NCI-H146 treated with DMSO at 0.1 percent for 48 hours (cell line): ENCODE measurements around the gene MAGI2.
"Not testable (repeated sequence)": the region's sequence is repeated elsewhere in the genome, so short reads cannot be mapped to it uniquely, and the experiment has no call there.

Experiments used
- DNase-seq: peaks from one replicate; lab custom pipeline; 2025; ENCODE audit not compliant: unreplicated experiment; lab: John Stamatoyannopoulos, UW

The MAGI2 gene

DNA sequence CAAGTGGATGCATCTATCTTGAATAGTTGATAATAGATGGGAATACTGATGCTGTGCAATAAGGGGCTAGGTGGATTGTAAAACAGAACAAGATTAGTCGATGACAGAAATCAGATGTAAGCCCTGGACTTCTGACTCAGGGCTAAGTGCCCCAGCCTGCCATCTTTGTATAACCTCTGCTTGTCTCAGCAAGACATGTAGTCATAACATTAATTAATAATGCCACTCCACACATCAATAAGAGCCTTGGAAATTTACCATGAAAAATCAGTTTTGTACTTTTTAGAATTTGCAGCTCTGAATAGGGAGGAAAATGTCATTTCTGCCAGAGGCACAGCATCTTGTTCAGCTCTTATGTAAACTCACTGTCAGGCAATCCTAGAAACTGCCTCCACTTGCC lies 1125.7 kb downstream of the MAGI2 start:
- DNase-seq = no peak

DNA sequence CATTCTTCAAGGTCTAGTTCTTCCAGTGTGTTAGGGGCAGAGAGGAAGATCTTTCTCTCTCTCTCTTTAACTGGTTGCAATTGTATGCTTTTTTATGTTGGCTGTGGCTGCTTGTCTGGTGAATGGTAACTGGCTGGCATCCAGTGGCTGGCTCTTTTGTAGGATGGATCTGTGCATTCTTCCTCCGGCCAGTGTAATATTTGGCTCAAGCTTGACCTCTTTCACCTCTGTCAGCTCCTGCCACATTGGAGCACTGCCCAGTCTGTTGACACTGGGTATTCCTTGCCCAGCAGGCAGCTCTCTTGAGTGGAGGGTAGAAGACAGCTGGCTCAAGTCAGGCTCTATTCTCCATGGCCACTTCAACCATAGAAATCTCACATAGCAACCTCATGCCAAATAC lies 1126.6 kb downstream of the MAGI2 start:
- DNase-seq = no peak

DNA sequence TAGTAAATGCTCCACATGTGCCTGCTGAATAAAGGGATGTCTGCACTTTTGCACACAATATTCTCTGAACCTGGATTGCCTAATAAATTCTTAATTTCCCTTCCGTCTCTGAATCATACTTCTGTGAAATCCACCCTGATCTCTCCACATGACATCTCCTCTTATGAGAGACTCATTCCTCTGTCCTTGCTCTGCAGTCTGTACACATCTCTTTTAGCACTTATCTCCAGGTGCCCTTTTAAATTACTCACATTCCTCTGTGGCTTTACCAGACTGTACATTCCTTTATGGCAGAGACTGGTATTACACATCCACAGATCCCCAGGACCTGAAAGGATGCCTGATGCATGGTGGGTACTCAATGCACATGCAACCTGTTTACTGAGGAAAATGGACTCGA lies 1127.3 kb downstream of the MAGI2 start:
- no peak for DNase-seq

DNA sequence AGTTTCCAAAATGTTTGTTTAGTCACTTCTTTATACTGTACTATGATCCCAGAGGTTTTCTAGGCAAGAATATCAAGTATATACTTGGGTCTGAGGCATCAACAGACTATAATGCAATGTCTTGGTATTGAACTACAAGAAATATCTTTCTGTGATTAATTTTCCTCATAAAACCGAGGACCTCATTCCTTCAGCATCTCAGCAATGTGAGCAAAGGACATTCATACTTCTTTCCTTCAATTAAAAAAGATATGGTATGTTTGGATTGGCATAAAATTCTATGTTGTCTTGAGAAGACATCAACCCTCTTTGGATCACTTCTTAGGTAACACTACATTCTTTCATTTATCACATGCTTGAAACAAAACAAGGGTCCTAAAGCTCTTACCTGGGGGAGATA lies 1130.3 kb downstream of the MAGI2 start:
- DNase-seq = no peak

DNA sequence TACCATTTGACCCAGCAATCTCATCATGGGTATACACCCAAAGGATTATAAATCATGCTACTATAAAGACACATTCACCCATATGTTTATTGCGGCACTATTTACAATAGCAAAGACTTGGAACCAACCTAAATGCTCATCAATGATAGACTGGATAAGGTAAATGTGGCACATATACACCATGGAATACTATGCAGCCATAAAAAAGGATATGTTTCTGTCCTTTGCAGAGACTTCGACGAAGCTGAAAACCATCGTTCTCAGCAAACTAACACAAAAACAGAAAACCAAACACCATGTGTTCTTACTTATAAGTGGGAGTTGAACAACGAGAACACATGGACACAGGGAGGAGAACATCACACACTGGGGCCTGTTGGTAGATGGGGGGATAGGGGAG lies 1131.2 kb downstream of the MAGI2 start:
- DNase-seq = not testable (repeated sequence)

DNA sequence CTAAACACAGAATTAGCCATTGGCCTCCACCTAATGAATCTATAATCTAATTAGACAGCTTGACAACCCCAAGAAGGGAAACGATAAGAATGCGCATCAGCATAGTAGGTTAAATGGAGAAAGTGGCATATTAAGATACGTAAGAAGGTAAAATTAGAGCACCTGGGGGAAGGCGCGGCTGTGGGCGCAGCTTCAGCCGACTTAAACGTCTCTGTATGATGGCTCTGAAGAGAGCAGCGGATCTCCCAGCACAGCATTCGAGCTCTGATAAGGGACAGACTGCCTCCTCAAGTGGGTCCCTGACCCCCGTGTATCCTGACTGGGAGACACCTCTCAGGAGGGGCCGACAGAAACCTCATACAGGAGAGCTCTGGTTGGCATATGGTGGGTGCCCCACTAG lies 1136.1 kb downstream of the MAGI2 start:
- no peak for DNase-seq

DNA sequence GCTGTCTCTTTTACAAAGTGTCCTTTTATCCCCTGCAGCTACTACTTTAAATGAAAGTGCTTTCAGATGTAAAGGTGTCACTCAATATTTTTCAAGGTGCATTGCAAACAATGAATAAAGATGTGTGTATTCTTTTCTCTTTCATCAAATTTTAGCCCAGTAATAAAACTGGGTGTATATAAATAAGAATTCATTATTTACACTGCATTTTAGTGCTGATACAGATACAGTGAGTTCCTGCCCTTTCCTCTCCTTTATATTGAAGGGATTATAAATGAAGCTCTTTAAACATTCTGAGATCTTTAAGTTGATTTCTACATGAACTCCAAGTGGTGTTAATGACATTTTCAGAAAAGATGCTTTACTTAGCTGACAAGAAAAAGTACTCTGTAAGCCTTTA lies 1137.4 kb downstream of the MAGI2 start:
- no peak for DNase-seq

DNA sequence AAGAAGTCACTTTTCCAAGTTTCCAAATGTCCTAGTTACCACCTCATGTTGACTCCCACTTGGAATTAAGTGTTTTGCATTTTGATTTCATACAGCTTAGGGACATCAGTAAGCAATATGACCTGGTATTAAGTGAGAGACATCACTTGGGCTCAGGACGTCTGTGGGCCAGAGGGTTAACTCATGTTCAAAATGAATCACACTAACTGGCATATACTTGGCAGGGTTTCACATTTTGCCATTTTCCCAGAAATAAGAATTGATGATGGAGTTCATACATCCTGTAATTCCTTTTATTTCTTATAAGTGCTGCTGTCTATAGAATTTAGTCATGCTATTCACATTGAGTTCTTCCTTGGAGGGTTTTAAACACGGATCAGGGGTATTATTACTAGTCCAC lies 1138.3 kb downstream of the MAGI2 start:
- no peak for DNase-seq

DNA sequence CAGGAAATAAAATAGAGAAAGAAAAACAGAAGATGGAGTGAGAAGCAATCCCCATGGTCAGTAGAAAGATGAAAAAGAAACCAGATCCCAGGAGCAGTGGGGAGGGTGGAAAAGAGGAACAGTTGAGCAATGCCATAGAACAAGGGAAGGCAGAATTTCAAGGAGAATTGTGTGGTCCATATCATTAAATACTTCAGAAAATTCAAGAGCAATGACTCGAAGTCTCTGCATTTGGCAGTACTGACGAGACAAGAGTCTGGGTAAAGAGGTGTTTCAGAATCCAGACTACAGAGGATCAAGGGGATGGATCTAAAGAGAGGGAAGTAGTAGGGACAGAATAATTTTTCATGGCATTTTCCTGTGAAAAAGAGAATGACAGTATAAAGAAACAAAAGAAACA lies 1142.3 kb downstream of the MAGI2 start:
- DNase-seq = no peak

DNA sequence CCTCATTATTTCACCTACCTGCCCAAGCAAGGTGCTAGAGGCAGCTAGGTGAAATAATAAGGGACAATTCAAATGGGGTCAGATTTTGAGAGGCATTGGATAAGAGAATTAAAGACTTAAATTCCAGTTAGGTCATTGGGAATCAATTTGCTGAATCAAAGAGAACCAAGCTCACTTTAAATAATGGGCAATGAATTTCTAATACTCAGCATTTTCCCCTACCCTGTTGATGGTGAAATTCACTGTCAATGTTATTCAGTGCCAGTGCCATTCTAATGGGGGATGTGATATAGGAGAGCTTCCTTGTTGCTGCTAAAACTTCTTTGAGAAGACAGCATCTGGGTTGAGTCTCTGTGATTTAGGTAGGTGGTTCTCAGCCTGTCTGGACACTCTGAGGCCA lies 1145.6 kb downstream of the MAGI2 start:
- no peak for DNase-seq

DNA sequence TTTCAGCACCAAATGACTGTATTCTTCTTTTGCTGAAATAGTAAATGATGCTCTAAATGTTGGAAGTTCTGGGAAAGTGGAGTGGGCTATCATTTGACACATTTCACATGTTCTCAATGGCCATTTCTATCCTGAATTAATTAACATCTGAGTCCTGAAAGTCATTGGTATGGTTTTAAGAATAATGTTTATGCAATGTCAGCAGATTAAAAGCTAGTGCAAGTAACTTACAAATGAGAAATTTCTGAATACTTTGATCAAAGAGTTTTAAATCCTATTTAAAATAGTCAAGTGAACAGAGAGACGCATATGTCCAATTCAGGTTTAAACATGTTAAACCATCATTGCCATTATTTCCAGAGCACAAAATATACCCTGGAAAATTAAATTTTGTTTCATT lies 1146.8 kb downstream of the MAGI2 start:
- DNase-seq = no peak

DNA sequence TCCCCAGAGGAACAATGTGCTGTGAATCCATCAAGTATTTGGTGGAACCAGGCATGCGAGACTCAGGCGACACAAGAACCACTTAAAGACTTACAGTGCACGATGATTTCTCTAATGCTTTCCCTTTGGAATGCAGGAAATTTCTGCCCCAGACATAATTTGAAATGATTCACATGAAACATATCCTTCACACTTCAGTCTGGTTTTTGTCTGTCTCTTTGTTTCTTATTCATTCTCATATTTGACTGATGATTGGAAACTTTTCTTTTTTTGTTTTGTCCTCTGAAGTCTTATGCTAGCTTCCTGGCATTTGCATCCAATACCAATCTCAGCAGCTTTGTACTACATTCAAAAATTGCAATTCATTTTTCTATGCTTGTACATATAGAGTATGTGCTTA lies 1152.1 kb downstream of the MAGI2 start:
- DNase-seq = no peak

DNA sequence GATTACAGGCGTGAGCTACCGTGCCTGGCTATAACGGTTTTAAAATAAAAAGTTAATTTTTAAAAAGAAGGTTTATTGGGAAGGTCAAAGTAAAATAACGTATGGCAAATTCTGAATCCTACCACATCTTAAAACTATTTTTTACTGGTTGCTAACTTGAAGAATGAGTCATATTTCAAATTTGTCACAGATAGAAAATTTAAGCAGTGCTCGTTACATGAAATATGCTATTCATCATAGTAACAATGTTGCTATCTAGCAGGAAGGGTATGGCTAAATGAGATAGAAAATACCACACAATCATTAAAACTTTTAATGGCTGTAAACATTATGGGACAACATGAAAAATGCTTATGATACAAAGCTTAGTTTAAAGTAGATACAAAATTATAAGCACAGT lies 1154.4 kb downstream of the MAGI2 start:
- no peak for DNase-seq

DNA sequence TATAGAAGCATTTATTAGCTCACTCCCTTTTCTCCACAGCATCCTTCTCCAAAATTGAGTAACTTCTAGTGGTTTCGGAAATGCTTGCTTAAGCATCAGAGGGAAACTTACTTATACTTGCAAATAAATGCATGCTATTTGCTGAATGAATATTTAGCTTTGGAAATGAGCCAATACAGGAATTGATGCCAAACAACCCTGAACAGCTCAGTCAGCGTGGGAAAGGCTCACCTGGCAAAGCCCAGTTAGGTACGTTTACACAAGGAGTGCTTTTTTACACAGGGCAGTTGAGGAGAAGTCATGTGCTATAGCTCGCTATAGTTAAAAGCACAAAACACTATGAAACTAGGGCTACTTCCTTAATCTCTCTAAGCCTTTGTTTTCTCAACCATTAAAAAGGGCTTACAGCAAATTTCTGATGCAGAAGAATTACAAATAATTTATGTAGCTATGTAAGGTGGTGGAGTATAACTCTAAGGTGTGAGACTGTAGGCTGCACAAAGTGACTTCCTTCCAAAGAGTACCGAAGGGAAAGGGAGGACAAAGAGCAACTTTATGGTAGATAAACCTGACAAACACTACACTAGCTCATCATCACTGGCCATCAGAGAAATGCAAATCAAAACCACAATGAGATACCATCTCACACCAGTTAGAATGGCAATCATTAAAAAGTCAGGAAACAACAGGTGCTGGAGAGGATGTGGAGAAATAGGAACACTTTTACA lies 1156.7 kb downstream of the MAGI2 start:
- DNase-seq = no peak

DNA sequence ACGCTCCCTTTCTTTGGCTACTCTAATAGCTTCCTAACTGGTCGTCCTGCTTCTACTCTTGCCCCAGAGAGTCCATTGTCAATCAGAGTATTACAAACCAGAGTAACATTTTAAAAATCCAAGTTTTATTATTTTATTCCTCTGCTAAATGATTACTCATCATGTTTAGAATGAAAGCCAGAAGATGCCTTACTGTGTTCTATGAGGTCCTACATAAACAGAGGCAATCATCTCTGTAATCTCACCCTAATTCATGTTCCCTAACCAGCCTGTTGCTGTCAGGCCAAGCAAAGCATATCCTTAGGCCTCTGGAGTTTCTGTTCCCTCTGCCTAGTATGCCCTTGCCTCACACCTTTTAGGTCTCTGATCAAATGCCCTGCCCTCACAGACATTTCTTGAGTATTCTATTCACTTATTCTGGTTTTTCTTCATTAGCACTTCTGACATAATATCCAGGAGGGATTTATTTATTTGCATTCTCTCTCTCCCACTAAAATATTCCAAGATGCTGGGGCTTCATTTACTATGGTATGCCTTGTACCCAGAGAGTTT lies 1157.3 kb downstream of the MAGI2 start:
- no peak for DNase-seq

DNA sequence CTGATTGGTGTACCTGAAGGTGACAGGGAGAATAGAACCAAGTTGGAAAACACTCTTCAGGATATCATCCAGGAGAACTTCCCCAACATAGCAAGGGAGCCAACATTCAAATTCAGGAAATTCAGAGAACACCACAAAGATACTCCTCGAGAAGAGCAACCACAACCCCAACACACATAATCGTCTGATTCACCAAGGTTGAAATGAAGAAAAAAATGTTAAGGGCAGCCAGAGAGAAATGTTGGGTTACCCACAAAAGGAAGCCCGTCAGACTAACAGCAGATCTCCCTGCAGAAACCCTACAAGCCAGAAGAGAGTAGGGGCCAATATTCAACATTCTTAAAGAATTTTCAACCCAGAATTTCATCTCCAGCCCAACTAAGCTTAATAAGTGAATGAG lies 1164.0 kb downstream of the MAGI2 start:
- DNase-seq = not testable (repeated sequence)

DNA sequence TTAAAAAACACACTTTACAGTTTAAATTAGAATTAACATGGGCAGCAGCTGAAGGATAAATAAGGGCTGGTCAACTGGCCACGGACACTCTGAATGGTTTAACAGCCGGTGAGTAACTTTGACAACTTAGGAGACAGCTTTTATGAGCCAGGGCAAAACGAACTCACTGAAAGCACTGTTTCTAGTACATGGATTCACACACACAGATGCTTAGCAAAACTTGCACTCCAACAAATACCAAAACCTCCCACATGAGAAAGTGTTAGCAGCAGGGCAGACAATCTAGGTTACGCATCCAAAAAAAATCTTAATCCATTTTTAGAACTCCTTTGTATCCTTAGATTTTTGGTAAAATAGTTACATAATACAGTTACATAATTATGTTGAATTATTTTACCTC lies 1168.5 kb downstream of the MAGI2 start:
- no peak for DNase-seq

DNA sequence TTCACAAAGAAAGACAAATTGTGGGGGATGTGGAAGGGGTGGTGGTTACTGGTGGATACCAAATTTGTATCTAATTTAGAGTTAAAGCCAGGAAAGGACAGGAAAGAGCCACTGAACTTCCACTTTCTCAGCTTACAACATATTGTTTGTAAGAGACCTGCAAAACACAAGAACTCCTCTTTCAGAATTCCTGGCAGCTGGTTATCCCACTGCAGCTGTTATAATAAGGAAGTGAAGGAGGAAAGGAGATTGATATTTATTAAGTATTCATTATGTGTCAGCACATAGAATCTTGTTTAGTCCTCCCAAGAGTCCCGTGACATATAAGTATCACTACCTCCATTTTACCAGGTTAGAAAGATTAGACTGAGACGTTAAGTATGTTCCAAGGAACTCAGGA lies 1173.2 kb downstream of the MAGI2 start:
- no peak for DNase-seq

DNA sequence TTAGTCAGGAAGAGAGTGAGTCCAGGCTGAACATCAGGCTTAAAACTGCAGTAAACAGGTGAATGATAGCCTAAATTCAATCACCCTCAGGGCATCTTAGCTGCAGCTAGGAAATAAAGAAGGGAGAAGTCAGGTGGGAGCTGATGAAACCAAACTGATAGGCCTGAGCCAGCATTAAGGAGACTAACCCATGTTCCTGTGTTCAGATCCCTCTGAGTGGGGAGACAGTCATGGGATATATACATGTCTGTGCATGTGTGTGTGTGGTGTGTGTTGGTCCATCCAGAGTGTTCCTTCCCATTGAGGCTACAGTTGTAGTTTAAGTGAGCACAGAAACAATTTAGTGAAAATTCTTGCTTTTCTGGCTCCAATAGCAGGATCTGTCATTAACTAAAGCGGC lies 1174.0 kb downstream of the MAGI2 start:
- DNase-seq = no peak

DNA sequence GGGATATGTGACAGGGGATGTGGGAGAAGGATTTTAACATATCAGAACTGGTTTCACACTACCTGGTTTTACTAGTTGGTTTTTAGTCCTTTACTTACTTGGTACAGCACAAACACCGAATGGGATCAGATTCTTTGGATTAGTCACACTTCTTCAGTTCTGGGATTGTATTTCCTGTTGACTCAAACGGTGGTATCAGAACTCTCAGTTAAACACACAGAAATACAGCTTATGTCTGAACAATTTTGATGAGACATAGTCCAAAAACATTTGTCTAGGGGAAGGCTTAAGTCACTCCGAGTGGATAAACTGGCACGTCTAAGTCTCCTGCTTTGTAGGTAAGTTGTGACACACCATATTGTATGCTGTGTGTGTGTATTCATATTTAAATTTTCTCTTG lies 1174.4 kb downstream of the MAGI2 start:
- no peak for DNase-seq

DNA sequence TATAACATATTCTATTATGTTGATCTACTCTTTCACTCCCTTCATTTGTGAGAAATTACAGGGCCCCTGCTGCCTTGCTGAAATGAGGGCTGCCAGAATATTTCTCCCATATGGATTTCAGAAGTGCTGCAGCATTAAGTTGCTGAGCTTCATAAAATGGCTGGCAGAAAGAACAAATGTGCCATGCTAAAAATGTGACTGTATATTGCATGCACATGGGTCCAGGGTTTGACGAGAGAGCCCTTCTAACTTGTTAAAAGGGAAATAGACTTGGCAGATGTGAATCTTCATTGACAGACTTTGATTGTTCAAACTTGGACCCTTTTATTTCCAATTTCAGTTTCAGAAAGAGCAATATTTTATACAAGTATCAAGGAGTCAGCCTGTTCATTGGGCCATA lies 1186.3 kb downstream of the MAGI2 start:
- DNase-seq = no peak

DNA sequence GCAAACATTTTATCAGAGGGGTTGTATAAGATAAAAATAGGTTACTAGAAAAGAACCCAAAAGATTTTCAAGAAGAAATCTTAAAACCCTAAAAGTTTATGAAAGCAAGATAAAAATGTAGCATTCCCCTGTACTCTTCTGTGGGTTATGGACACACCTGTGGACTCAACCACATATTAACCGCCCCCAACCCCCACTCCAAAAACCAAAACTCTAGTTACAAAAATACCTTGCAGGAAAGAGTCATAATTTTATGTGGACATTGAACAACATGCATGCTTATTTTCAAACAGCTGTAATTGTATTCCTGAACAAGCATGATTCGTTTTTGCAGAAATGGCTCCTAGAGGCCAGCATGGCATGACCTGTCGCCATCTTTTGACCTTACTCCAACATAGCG lies 1188.0 kb downstream of the MAGI2 start:
- DNase-seq = no peak

DNA sequence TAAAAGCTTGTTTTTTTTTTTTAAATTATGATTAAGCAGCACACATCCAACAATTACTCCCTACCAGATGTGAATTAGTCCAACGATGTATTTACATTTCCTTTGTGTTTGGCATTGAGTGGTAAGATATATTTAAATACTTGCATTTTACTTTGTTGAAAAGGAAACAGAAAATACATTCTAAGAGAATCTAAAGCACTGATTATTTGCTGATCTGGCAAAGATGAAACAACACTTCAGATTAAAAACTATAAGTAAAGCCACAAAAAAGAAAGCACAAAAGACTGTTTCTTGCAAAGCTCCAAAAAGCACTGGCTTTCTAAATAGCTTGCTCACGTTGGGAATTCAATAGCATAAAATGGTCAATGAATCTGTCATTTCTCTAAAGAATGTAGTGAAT lies 1188.4 kb downstream of the MAGI2 start:
- DNase-seq = no peak
